A673 (cell line): ENCODE data around the gene IDUA. TPM values are rescaled to one million over a fixed set of nuclear protein-coding genes. Genes with fewer than 3 reads are reported as not detected.

Experiments
- BruUV-seq: library from RNA; stranded (reverse); fragments of 400-500 nt; replicated peaks from 2 replicates; lab custom pipeline; 2021; lab: Mats Ljungman, UMichigan
- CTCF ChIA-PET: fragments of 300-600 bp; sonication (Branson Sonifier 250); formaldehyde crosslinking; loops from one replicate; lab custom pipeline; 2022; ENCODE audit warnings: antibody characterized with exemption; lab: Charles Lee
- POLR2A ChIA-PET: fragments of 300-600 bp; sonication (Branson Sonifier 250); formaldehyde crosslinking; loops from one replicate; lab custom pipeline; 2022; ENCODE audit warnings: antibody characterized with exemption; ENCODE audit not compliant: low non-redundant PET; lab: Charles Lee
- DNase-seq: peaks from one replicate; pipeline ENCODE4 v3.0.0-alpha.2; 2015; ENCODE audit warnings: low spot score
- H3K27ac ChIP-seq: fragments of 200-600 bp; sonication (generic); 2 replicates; pipeline ENCODE4 v1.5.1; 2016; ENCODE audit warnings: mixed run types, low read depth, mild to moderate bottlenecking, mixed read lengths, antibody characterized with exemption, low read length; ENCODE audit not compliant: poor library complexity, severe bottlenecking
- H3K27me3 ChIP-seq: fragments of 200-600 bp; sonication (generic); replicated peaks from 2 replicates; pipeline ENCODE4 v1.6.1; 2017; ENCODE audit warnings: mixed run types, low read depth, mild to moderate bottlenecking, mixed read lengths, antibody characterized with exemption, low read length; ENCODE audit not compliant: insufficient read depth, poor library complexity
- H3K36me3 ChIP-seq: fragments of 200-600 bp; sonication (generic); 2 replicates; pipeline ENCODE4 v1.6.1; 2016; ENCODE audit warnings: mixed run types, mild to moderate bottlenecking, mixed read lengths, antibody characterized with exemption, low read length; ENCODE audit not compliant: insufficient read depth, poor library complexity, severe bottlenecking
- H3K4me1 ChIP-seq: fragments of 200-600 bp; sonication (generic); 2 replicates; pipeline ENCODE4 v1.6.1; 2017; ENCODE audit warnings: mixed run types, mild to moderate bottlenecking, mixed read lengths, antibody characterized with exemption, low read length; ENCODE audit not compliant: insufficient read depth, poor library complexity, severe bottlenecking
- H3K4me3 ChIP-seq: fragments of 200-600 bp; sonication (generic); 2 replicates; pipeline ENCODE4 v1.5.1; 2016; ENCODE audit warnings: low read depth, mixed run types, mild to moderate bottlenecking, mixed read lengths, low read length; ENCODE audit not compliant: poor library complexity, severe bottlenecking
- H3K9me3 ChIP-seq: fragments of 200-600 bp; sonication (generic); 2 replicates; pipeline ENCODE4 v1.6.1; 2016; ENCODE audit warnings: mixed run types, low read depth, mild to moderate bottlenecking, mixed read lengths, antibody characterized with exemption, low read length; ENCODE audit not compliant: poor library complexity, severe bottlenecking
- EZH2 ChIP-seq: fragments of 200-600 bp; sonication (generic); IDR thresholded peaks from 2 replicates; pipeline ENCODE4 v1.6.1; 2017; ENCODE audit warnings: borderline replicate concordance, low read depth, mild to moderate bottlenecking, mixed read lengths, antibody characterized with exemption, low read length; ENCODE audit not compliant: poor library complexity, severe bottlenecking
- intact Hi-C: fragments of 100-400 bp; cut with micrococcal nuclease; formaldehyde crosslinking; loops from one replicate; pipeline ENCODE4 v1.10.0; 2022; ENCODE audit not compliant: unreplicated experiment
- total RNA-seq: library from RNA; stranded (reverse); gene quantifications from 2 replicates; pipeline ENCODE4 v1.2.3, GENCODE V29; 2021
- TF ChIP-seq, protein P1 (sequence below): fragments of 300-800, 200-600 bp; sonication (generic); conservative IDR thresholded peaks from 2 replicates; pipeline ENCODE4 v1.5.1; 2017; ENCODE audit warnings: low read depth, mild to moderate bottlenecking, antibody characterized with exemption, low read length, moderate library complexity, mixed read lengths

The IDUA gene
- total RNA-seq, 1 experiment from 2014 or later = 12.3 TPM

DNA sequence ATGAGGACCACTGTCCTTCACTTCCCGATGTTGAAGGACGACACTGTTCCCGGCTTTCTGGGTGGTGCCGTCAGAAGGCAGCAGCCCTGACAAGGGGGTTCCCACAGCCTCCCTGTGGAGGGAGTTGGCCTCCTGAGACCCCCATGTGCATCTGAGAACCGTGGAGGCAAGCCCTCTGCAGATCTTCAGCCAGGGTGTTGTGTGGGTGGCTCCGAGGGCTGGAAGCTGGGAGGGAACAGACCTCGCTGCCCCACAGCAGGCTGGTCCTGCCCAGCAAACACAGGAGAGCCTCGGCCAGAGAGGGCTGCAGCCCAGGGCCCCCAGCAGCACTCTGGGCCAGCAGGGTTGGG, 29.6 kb upstream of the IDUA start:
- no peak overlapping the region for H3K4me3 ChIP-seq
- H3K4me1 ChIP-seq = no peaks in the 10 kb centered on the region
- no peaks in the 10 kb centered on the region for H3K27me3 ChIP-seq
- no peaks in the 10 kb centered on the region for H3K9me3 ChIP-seq
- no peaks in the 10 kb centered on the region for H3K36me3 ChIP-seq
- POLR2A ChIA-PET = no interaction called here
- no peak overlapping the region for H3K27ac ChIP-seq
- DNase-seq = no peak
- no TSS peak for BruUV-seq
- intact Hi-C loops = no loop called here
- CTCF ChIA-PET = interaction anchor here (0.6 kb wide), 1 partner anchor 147 kb away, joined by 12 read pairs; no protein-coding TSS in a partner anchor
- TF ChIP-seq EZH2 = no peak
- TF ChIP-seq, protein P1, sequence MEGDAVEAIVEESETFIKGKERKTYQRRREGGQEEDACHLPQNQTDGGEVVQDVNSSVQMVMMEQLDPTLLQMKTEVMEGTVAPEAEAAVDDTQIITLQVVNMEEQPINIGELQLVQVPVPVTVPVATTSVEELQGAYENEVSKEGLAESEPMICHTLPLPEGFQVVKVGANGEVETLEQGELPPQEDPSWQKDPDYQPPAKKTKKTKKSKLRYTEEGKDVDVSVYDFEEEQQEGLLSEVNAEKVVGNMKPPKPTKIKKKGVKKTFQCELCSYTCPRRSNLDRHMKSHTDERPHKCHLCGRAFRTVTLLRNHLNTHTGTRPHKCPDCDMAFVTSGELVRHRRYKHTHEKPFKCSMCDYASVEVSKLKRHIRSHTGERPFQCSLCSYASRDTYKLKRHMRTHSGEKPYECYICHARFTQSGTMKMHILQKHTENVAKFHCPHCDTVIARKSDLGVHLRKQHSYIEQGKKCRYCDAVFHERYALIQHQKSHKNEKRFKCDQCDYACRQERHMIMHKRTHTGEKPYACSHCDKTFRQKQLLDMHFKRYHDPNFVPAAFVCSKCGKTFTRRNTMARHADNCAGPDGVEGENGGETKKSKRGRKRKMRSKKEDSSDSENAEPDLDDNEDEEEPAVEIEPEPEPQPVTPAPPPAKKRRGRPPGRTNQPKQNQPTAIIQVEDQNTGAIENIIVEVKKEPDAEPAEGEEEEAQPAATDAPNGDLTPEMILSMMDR = no peak

DNA sequence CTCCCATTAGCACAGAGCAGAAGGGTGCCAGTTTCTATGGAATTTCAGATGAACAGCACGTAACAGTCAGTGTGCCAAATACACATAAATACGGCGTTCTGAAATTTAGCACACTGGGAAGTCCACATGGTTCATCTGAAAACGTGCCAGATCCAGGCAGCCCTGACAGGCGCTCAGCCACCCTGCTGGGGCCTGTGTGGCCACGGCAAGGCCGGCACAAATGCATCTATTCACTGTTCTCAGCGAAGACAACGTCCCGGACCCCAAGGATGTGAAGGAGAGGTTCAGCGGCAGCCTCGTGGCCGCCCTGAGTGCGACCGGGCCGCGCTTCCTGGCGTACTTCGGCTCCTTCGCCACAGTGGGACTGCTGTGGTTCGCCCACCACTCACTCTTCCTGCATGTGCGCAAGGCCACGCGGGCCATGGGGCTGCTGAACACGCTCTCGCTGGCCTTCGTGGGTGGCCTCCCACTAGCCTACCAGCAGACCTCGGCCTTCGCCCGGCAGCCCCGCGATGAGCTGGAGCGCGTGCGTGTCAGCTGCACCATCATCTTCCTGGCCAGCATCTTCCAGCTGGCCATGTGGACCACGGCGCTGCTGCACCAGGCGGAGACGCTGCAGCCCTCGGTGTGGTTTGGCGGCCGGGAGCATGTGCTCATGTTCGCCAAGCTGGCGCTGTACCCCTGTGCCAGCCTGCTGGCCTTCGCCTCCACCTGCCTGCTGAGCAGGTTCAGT, 29.1 kb upstream of the IDUA start:
- H3K4me3 ChIP-seq = no peak overlapping the region
- DNase-seq = no peak
- CTCF ChIA-PET = interaction anchor here (0.6 kb wide), 1 partner anchor 148 kb away, joined by 12 read pairs; no protein-coding TSS in a partner anchor
- H3K36me3 ChIP-seq = no peaks in the 10 kb centered on the region
- no peaks in the 10 kb centered on the region for H3K27me3 ChIP-seq
- no peak for TF ChIP-seq EZH2
- TF ChIP-seq, protein P1 = no peak
- no TSS peak for BruUV-seq
- H3K4me1 ChIP-seq = no peaks in the 10 kb centered on the region
- no peak overlapping the region for H3K27ac ChIP-seq
- H3K9me3 ChIP-seq = no peaks in the 10 kb centered on the region
- POLR2A ChIA-PET = no interaction called here
- intact Hi-C loops = no loop called here

DNA sequence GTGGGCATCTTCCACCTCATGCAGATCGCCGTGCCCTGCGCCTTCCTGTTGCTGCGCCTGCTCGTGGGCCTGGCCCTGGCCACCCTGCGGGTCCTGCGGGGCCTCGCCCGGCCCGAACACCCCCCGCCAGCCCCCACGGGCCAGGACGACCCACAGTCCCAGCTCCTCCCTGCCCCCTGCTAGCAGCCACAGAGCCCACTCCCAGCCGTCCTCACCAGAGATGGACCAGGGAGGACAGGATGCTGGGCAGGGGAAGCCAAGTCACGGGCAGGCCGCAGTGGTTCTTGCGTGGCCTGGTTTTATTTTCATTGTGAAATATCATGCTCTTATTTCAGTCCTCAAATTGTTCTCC, 28.6 kb upstream of the IDUA start:
- no peak for DNase-seq
- ChIA-PET POLR2A (no interaction called here), CTCF (no interaction called here)
- no TSS peak for BruUV-seq
- no peaks in the 10 kb centered on the region for H3K36me3 ChIP-seq
- no peak overlapping the region for H3K27ac ChIP-seq
- H3K4me1 ChIP-seq = no peaks in the 10 kb centered on the region
- intact Hi-C loops = no loop called here
- no peaks in the 10 kb centered on the region for H3K27me3 ChIP-seq
- no peaks in the 10 kb centered on the region for H3K9me3 ChIP-seq
- no peak for TF ChIP-seq EZH2
- TF ChIP-seq, protein P1 = no peak
- H3K4me3 ChIP-seq = no peak overlapping the region
